ENCODE results near the gene CAMK1. TPM values are rescaled to one million over a fixed set of nuclear protein-coding genes. Genes with fewer than 3 reads are reported as not detected.
A peak's percentile ranks its signal among the peaks of the same experiment; 100 is the strongest.

CAMK1 gene
- total and polyA plus RNA-seq, 2 of the 4 experiments (the other 2 are of a cell fraction), result 33.3 to 36.4 TPM

DNA sequence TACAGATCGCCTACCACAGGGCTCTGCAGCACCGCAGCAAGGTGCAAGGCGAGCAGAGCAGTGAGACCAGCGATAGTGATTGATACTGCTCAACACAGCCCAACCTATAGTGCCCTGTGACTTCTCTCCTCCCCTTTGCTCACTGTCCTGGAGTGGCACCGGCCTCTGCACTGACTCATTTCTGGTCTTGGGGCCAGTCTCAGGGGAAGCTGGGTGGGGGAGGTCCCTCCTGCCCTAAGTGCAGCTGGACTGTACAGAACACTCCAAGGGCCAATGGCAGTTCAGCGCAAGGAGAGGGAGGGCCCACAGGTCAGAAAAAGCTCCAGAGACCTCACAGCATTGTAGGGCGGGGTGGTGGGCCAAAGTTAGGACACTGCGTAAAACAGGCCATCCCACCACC, 22.5 kb downstream of the CAMK1 start:
- H3K9me3 ChIP-seq (ENCODE audit: control insufficient read depth, insufficient read depth, low read length), result no peaks in the 10 kb centered on the region
- peak overlapping the region; percentile 15; the same call in 1 of the 2 replicates for H3K4me2 ChIP-seq (ENCODE audit: low read depth, low read length)
- intact Hi-C loops (cut with micrococcal nuclease) (no loop called here), in situ Hi-C loops (cut with MboI; ENCODE audit: low sequenced_read_pairs) (no loop called here), dilution Hi-C loops (cut with HindIII; ENCODE audit: low sequenced_read_pairs, unreplicated experiment) (no loop called here)
- H3K27ac ChIP-seq (ENCODE audit: insufficient read depth, low read length), result peak overlapping the region; percentile 47
- POLR2A ChIA-PET (ENCODE audit: unreplicated experiment), result no interaction called here
- H2AFZ ChIP-seq (replicated peaks; ENCODE audit: low read length, poor library complexity), result peak overlapping the region; percentile 55
- no peaks in the 10 kb centered on the region for H3K27me3 ChIP-seq (ENCODE audit: control insufficient read depth, insufficient read depth, low read length)
- peak overlapping the region; percentile 79 for H2BK5ac ChIP-seq (ENCODE audit: low read depth, low read length, poor library complexity, severe bottlenecking)
- CTCF ChIA-PET, result no interaction called here
- H3K23ac ChIP-seq (ENCODE audit: low read depth, low read length), result no peak overlapping the region
- no peak overlapping the region for H3K14ac ChIP-seq (replicated peaks; ENCODE audit: low read depth, low read length)
- H3K4ac ChIP-seq (ENCODE audit: low read depth, low read length), result peak overlapping the region; percentile 62
- no peak overlapping the region for H2BK20ac ChIP-seq (ENCODE audit: low read depth, low read length)
- ATAC-seq (ENCODE audit: low read depth) (peak; percentile 4; the same call in 1 of the 2 replicates), DNase-seq (peak; percentile 52)
- no peak overlapping the region; the same call in 1 of the 2 replicates for H3K18ac ChIP-seq (ENCODE audit: low read depth, low read length)
- 93% methylated on average over 2 of the region's 8 CpGs; no CpG with 5 or more reads in 1 of the 2 experiments for WGBS, 2 experiments (ENCODE audit: extremely low coverage in 2 of 2, insufficient read length in 1 of 2)
- no peak overlapping the region for H3K9ac ChIP-seq (ENCODE audit: low read depth, low read length)
- peaks cover 20% of the 10 kb centered on the region for H3K4me1 ChIP-seq (ENCODE audit: control insufficient read depth, insufficient read depth, low read length)
- H3K9me1 ChIP-seq (ENCODE audit: insufficient read depth, low read length), result peaks cover 17% of the 10 kb centered on the region
- TF ChIP-seq, protein P1, sequence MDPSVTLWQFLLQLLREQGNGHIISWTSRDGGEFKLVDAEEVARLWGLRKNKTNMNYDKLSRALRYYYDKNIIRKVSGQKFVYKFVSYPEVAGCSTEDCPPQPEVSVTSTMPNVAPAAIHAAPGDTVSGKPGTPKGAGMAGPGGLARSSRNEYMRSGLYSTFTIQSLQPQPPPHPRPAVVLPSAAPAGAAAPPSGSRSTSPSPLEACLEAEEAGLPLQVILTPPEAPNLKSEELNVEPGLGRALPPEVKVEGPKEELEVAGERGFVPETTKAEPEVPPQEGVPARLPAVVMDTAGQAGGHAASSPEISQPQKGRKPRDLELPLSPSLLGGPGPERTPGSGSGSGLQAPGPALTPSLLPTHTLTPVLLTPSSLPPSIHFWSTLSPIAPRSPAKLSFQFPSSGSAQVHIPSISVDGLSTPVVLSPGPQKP (IDR thresholded peaks at IDR 0.05; ENCODE audit: borderline replicate concordance, low read depth, low read length), result no peak
- TF ChIP-seq CEBPB (IDR thresholded peaks at IDR 0.05; ENCODE audit: low read depth, low read length), result no peak
- no peak for TF ChIP-seq RAD21 (IDR thresholded peaks at IDR 0.05; ENCODE audit: low read length)
- no peak for TF ChIP-seq SMC3 (IDR thresholded peaks at IDR 0.05; ENCODE audit: low read depth, low read length)
- TF ChIP-seq MAZ (IDR thresholded peaks at IDR 0.05; ENCODE audit: borderline replicate concordance, low read depth, low read length), result 0 out of 2 replicates have a peak, but pooled peaks have one; percentile 28
- TF ChIP-seq BHLHE40 (IDR thresholded peaks at IDR 0.05; ENCODE audit: low read depth, low read length), result no peak
- no peak for TF ChIP-seq USF2 (IDR thresholded peaks at IDR 0.05; ENCODE audit: low read depth, low read length)
- TF ChIP-seq CTCF (conservative IDR thresholded peaks at IDR 0.05; ENCODE audit: low read depth, low read length), result no peak
- TF ChIP-seq NFE2L2 (IDR thresholded peaks at IDR 0.05; ENCODE audit: low read depth, low read length), result no peak
- TF ChIP-seq FOS (IDR thresholded peaks at IDR 0.05; ENCODE audit: low read depth, low read length), result peak; percentile 24; the same call in 1 of the 2 replicates
- TF ChIP-seq MXI1 (IDR thresholded peaks at IDR 0.05; ENCODE audit: borderline replicate concordance, low read depth, low read length), result no peak
- no peak for TF ChIP-seq CHD1 (IDR thresholded peaks at IDR 0.05; ENCODE audit: low read depth, low read length)
- TF ChIP-seq RCOR1 (IDR thresholded peaks at IDR 0.05; ENCODE audit: insufficient replicate concordance, low read length), result no peak
- no peak for TF ChIP-seq POLR2A (IDR thresholded peaks at IDR 0.05; ENCODE audit: low read depth, low read length)
- no peak for TF ChIP-seq MAFK (IDR thresholded peaks at IDR 0.05; ENCODE audit: low read depth, low read length)
- TF ChIP-seq RFX5 (IDR thresholded peaks at IDR 0.05; ENCODE audit: low read depth, low read length), result no peak
- peaks cover 58% of the 10 kb centered on the region for H3K36me3 ChIP-seq (ENCODE audit: control insufficient read depth, insufficient read depth, low read length)
- peaks cover 17 to 42% of the 10 kb centered on the region in 2 experiments for H3K79me1 ChIP-seq (ENCODE audit: low read depth in 1 of 2, low read length in 2 of 2)
- BruUV-seq (replicated peaks), result TSS peak; percentile 29
- no peak overlapping the region for H3K4me3 ChIP-seq (ENCODE audit: insufficient read depth, low read depth, low read length)
- peak overlapping the region; percentile 26; the same call in 1 of the 2 replicates for H2BK120ac ChIP-seq (ENCODE audit: low read depth, low read length)
- H2BK15ac ChIP-seq (ENCODE audit: low read depth, low read length), result 0 out of 3 replicates have a peak overlapping the region, but pooled peaks have one; percentile 11
- H2AK5ac ChIP-seq (ENCODE audit: low read depth, low read length), result peak overlapping the region; percentile 63
- H4K20me1 ChIP-seq (ENCODE audit: insufficient read depth, low read length), result no peaks in the 10 kb centered on the region
- H2AK9ac ChIP-seq (replicated peaks; ENCODE audit: low read depth, low read length, poor library complexity), result peak overlapping the region; percentile 79
- H4K8ac ChIP-seq (ENCODE audit: low read depth in 2 of 2, low read length in 2 of 2), result peak overlapping the region in 1 of 2 experiments; percentile 13; a peak in 1 of 4 replicates
- no peak overlapping the region for H3K56ac ChIP-seq (ENCODE audit: extremely low read depth, insufficient read depth, low read length)
- H4K91ac ChIP-seq (ENCODE audit: insufficient read depth, low read depth, low read length), result no peak overlapping the region; the same call in 1 of the 2 replicates
- H4K5ac ChIP-seq (ENCODE audit: low read depth, low read length), result peak overlapping the region; percentile 37; the same call in 1 of the 2 replicates

Measured in IMR-90 (cell line).